NOMO-1 (cell line): ENCODE measurements around the gene PHLPP1.
"Not testable (repeated sequence)": the region's sequence is repeated elsewhere in the genome, so short reads cannot be mapped to it uniquely, and the experiment has no call there.

Experiments
- DNase-seq, 2 experiments: peaks; one replicate each; lab custom pipeline; 2025; ENCODE audit not compliant: unreplicated experiment in 2 of 2; lab: John Stamatoyannopoulos, UW

PHLPP1 gene

GRCh38 chr18:62740650-62741049 is 25.3 kb downstream of the PHLPP1 start:
- DNase-seq = not testable (repeated sequence)

GRCh38 chr18:62741118-62741566 is 25.8 kb downstream of the PHLPP1 start:
- peak; percentile 80 to 92 for DNase-seq

GRCh38 chr18:62741584-62741983 is 26.2 kb downstream of the PHLPP1 start:
- peak in 1 of 2 experiments; percentile 79 for DNase-seq

GRCh38 chr18:62744076-62744968 is 29.0 kb downstream of the PHLPP1 start:
- DNase-seq = no peak

- no peak for DNase-seq
Observed at GRCh38 chr18:62745089-62745751, 29.9 kb downstream of the PHLPP1 start.

- DNase-seq = no peak
Observed at GRCh38 chr18:62749389-62749788, 34.0 kb downstream of the PHLPP1 start.

GRCh38 chr18:62751341-62751821 is 36.0 kb downstream of the PHLPP1 start:
- DNase-seq = no peak

- no peak for DNase-seq
Observed at GRCh38 chr18:62751977-62752376, 36.6 kb downstream of the PHLPP1 start.

- DNase-seq = no peak
Observed at GRCh38 chr18:62754026-62754425, 38.7 kb downstream of the PHLPP1 start.

GRCh38 chr18:62755454-62755853 is 40.1 kb downstream of the PHLPP1 start:
- DNase-seq = no peak

GRCh38 chr18:62755946-62756345 is 40.6 kb downstream of the PHLPP1 start:
- DNase-seq = no peak

GRCh38 chr18:62757399-62758010 is 42.2 kb downstream of the PHLPP1 start:
- no peak for DNase-seq

GRCh38 chr18:62758591-62758990 is 43.2 kb downstream of the PHLPP1 start:
- no peak for DNase-seq

- DNase-seq = no peak
Observed at GRCh38 chr18:62759704-62760402, 44.5 kb downstream of the PHLPP1 start.

GRCh38 chr18:62760403-62760734 is 45.0 kb downstream of the PHLPP1 start:
- DNase-seq = no peak

GRCh38 chr18:62763101-62763521 is 47.8 kb downstream of the PHLPP1 start:
- DNase-seq = no peak

- DNase-seq = no peak
Observed at GRCh38 chr18:62766266-62766665, 50.9 kb downstream of the PHLPP1 start.

GRCh38 chr18:62767321-62767720 is 52.0 kb downstream of the PHLPP1 start:
- DNase-seq = peak in 1 of 2 experiments; percentile 8

- DNase-seq = no peak
Observed at GRCh38 chr18:62767836-62768557, 52.7 kb downstream of the PHLPP1 start.

GRCh38 chr18:62768558-62768943 is 53.2 kb downstream of the PHLPP1 start:
- DNase-seq = no peak
